Measurements from ENCODE around the gene OR2T11.

OR2T11 gene

GRCh38 chr1:248593226-248593625, 41.7 kb downstream of the OR2T11 start:
- H3K27me3 ChIP-seq (ENCODE audit: low read length) = no peaks in the 10 kb centered on the region
- H3K9me2 ChIP-seq (replicated peaks; ENCODE audit: insufficient read depth, low read length) = no peaks in the 10 kb centered on the region
- no peak overlapping the region for H3K4me3 ChIP-seq (ENCODE audit: insufficient read depth, low read length, poor library complexity, severe bottlenecking)
- H3K27ac ChIP-seq (ENCODE audit: low read depth, low read length) = no peak overlapping the region
- H3K9me3 ChIP-seq (ENCODE audit: insufficient read depth, low read length) = no peaks in the 10 kb centered on the region
- H3K36me3 ChIP-seq (ENCODE audit: low read length) = no peaks in the 10 kb centered on the region
- no peak overlapping the region for H3K9ac ChIP-seq (ENCODE audit: low read length)
- H3F3A ChIP-seq (ENCODE audit: insufficient read depth) = no peaks in the 10 kb centered on the region
- no peak overlapping the region for H2AFZ ChIP-seq (ENCODE audit: low read depth, low read length, severe bottlenecking)
- TF ChIP-seq EZH2phosphoT487 (conservative IDR thresholded peaks at IDR 0.05; ENCODE audit: low read length) (no peak), CTCF (IDR thresholded peaks at IDR 0.05; ENCODE audit: insufficient read depth, low read length, poor library complexity, severe bottlenecking) (no peak)
- no peaks in the 10 kb centered on the region for H4K20me1 ChIP-seq (ENCODE audit: low read depth, low read length)
- H3K79me2 ChIP-seq (ENCODE audit: insufficient read depth, low read length) = no peaks in the 10 kb centered on the region
- no peak overlapping the region for H3K4me2 ChIP-seq (ENCODE audit: low read depth, low read length, poor library complexity, severe bottlenecking)

GRCh38 chr1:248592655-248593054, 42.2 kb downstream of the OR2T11 start:
- H3K4me3 ChIP-seq (ENCODE audit: insufficient read depth, low read length, poor library complexity, severe bottlenecking) = no peak overlapping the region
- H3K9me3 ChIP-seq (ENCODE audit: insufficient read depth, low read length) = no peaks in the 10 kb centered on the region
- no peaks in the 10 kb centered on the region for H3K36me3 ChIP-seq (ENCODE audit: low read length)
- H3K4me2 ChIP-seq (ENCODE audit: low read depth, low read length, poor library complexity, severe bottlenecking) = no peak overlapping the region
- H3K9ac ChIP-seq (ENCODE audit: low read length) = no peak overlapping the region
- no peak overlapping the region for H2AFZ ChIP-seq (ENCODE audit: low read depth, low read length, severe bottlenecking)
- no peak for TF ChIP-seq CTCF (IDR thresholded peaks at IDR 0.05; ENCODE audit: insufficient read depth, low read length, poor library complexity, severe bottlenecking)
- no peak for TF ChIP-seq EZH2phosphoT487 (conservative IDR thresholded peaks at IDR 0.05; ENCODE audit: low read length)
- H3K27ac ChIP-seq (ENCODE audit: low read depth, low read length) = no peak overlapping the region
- no peaks in the 10 kb centered on the region for H3F3A ChIP-seq (ENCODE audit: insufficient read depth)
- no peaks in the 10 kb centered on the region for H3K9me2 ChIP-seq (replicated peaks; ENCODE audit: insufficient read depth, low read length)
- H3K27me3 ChIP-seq (ENCODE audit: low read length) = no peaks in the 10 kb centered on the region
- no peaks in the 10 kb centered on the region for H3K79me2 ChIP-seq (ENCODE audit: insufficient read depth, low read length)
- no peaks in the 10 kb centered on the region for H4K20me1 ChIP-seq (ENCODE audit: low read depth, low read length)

GRCh38 chr1:248590055-248590454, 44.8 kb downstream of the OR2T11 start:
- Histone ChIP-seq H3K4me3 (ENCODE audit: insufficient read depth, low read length, poor library complexity, severe bottlenecking) (no peak overlapping the region), H3K9ac (ENCODE audit: low read length) (no peak overlapping the region), H3F3A (ENCODE audit: insufficient read depth) (no peaks in the 10 kb centered on the region), H2AFZ (ENCODE audit: low read depth, low read length, severe bottlenecking) (no peak overlapping the region), H3K36me3 (ENCODE audit: low read length) (no peaks in the 10 kb centered on the region), H3K79me2 (ENCODE audit: insufficient read depth, low read length) (no peaks in the 10 kb centered on the region), H3K9me2 (replicated peaks; ENCODE audit: insufficient read depth, low read length) (no peaks in the 10 kb centered on the region), H3K9me3 (ENCODE audit: insufficient read depth, low read length) (no peaks in the 10 kb centered on the region), H3K4me2 (ENCODE audit: low read depth, low read length, poor library complexity, severe bottlenecking) (no peak overlapping the region), H3K27ac (ENCODE audit: low read depth, low read length) (no peak overlapping the region), H4K20me1 (ENCODE audit: low read depth, low read length) (no peaks in the 10 kb centered on the region), H3K27me3 (ENCODE audit: low read length) (no peaks in the 10 kb centered on the region)
- TF ChIP-seq EZH2phosphoT487 (conservative IDR thresholded peaks at IDR 0.05; ENCODE audit: low read length) = no peak
- no peak for TF ChIP-seq CTCF (IDR thresholded peaks at IDR 0.05; ENCODE audit: insufficient read depth, low read length, poor library complexity, severe bottlenecking)
